Upper lobe of left lung (tissue), 4 donors: ENCODE data around the gene PTPRJ.

Experiments used
- POLR2AphosphoS5 ChIP-seq, 2 donors: sonication (generic); formaldehyde crosslinking; IDR thresholded peaks; one replicate each; pipeline ENCODE4 v1.5.1; 2017; ENCODE audit warnings: antibody characterized with exemption in 2 of 2
- TF ChIP-seq, protein P1 (sequence below), 6 experiments: fragments of 450-650 bp in 4 of 6; fragments of 200-600 bp in 2 of 6; sonication (generic) in 2 of 6; IDR thresholded peaks; one replicate each; pipeline ENCODE4 v1.5.1; 2016 to 2019; ENCODE audit warnings: antibody characterized with exemption in 6 of 6

DNA sequence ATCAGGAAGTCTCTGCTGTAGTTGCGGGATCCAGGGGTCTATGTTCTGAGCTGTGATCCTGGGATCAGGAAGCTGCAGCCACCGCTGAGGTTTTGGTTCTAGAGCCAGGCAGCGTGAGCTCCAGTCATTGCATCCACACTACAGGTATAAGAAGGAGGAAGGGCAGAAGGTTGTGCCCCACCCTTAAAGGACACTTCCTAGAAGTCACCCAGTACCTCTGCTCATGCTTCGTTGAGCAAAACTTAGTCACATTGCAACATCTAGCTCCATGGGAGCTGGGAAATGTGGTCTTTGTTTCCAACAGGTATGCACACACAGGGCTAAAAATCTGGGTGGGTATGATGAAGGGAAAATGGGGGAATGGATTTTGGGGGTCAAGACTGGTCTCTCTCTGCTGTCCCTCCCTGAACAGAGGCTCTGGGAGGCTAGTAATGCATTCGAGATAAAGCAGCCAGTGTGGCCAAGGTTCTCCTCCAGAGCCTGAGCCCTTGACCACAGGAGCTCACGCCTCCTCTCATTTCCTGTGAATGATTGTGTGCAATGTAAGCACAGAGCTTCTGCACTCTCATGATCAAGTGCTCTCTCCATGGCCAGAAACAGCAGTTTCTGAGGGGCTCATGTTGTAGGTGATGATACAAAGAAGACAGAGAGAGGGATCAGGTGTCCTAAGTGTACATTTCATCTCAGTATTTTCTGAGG is 149.5 kb downstream of the PTPRJ start:
- TF ChIP-seq, protein P1, sequence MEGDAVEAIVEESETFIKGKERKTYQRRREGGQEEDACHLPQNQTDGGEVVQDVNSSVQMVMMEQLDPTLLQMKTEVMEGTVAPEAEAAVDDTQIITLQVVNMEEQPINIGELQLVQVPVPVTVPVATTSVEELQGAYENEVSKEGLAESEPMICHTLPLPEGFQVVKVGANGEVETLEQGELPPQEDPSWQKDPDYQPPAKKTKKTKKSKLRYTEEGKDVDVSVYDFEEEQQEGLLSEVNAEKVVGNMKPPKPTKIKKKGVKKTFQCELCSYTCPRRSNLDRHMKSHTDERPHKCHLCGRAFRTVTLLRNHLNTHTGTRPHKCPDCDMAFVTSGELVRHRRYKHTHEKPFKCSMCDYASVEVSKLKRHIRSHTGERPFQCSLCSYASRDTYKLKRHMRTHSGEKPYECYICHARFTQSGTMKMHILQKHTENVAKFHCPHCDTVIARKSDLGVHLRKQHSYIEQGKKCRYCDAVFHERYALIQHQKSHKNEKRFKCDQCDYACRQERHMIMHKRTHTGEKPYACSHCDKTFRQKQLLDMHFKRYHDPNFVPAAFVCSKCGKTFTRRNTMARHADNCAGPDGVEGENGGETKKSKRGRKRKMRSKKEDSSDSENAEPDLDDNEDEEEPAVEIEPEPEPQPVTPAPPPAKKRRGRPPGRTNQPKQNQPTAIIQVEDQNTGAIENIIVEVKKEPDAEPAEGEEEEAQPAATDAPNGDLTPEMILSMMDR (IDR thresholded peaks at IDR 0.05) = no peak
- no peak for TF ChIP-seq POLR2AphosphoS5 (IDR thresholded peaks at IDR 0.05)
